Measurements from ENCODE around the gene PPTC7. TPM values are rescaled to one million over a fixed set of nuclear protein-coding genes. Genes with fewer than 3 reads are reported as not detected.
"Not testable (repeated sequence)": the region's sequence is repeated elsewhere in the genome, so short reads cannot be mapped to it uniquely, and the experiment has no call there.

PPTC7 gene
- total and polyA plus RNA-seq, 8 donors, result 13.3 to 24.2 (median 15.1) TPM

GRCh38 chr12:110574044-110574443 is 9.1 kb downstream of the PPTC7 start:
- DNase-seq (no peak), ATAC-seq (no peak)
- Histone ChIP-seq H3K36me3 (no peaks in the 10 kb centered on the region), H3K27me3 (no peaks in the 10 kb centered on the region), H3K9me3 (peaks cover 0 to 26% of the 10 kb centered on the region in 2 donors), H3K4me1 (peaks cover 19 to 48% of the 10 kb centered on the region in 2 donors), H3K27ac (no peak overlapping the region), H3K4me3 (no peak overlapping the region)
- no peak for TF ChIP-seq CTCF (IDR thresholded peaks at IDR 0.05)
- intact Hi-C loops (cut with DNase I), result no loop called here

DNA sequence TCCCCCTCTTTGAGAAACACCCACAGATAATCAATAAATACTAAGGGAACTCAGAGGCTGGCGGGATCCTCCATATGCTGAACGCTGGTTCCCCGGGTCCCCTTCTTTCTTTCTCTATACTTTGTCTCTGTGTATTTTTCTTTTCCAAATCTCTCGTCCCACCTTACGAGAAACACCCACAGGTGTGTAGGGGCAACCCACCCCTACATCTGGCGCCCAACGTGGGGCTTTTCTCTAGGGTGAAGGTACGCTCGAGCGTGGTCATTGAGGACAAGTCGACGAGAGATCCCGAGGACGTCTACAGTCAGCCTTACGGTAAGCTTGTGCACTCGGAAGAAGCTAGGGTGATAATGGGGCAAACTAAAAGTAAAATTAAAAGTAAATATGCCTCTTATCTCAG is 12.3 kb downstream of the PPTC7 start:
- DNase-seq; H3K27me3 ChIP-seq; H3K36me3 ChIP-seq; ATAC-seq; intact Hi-C loops (cut with DNase I); H3K4me3 ChIP-seq; H3K27ac ChIP-seq: not testable (repeated sequence)
- Histone ChIP-seq H3K9me3 (peaks cover 0 to 26% of the 10 kb centered on the region in 2 donors), H3K4me1 (peaks cover 0 to 32% of the 10 kb centered on the region in 2 donors)

DNA sequence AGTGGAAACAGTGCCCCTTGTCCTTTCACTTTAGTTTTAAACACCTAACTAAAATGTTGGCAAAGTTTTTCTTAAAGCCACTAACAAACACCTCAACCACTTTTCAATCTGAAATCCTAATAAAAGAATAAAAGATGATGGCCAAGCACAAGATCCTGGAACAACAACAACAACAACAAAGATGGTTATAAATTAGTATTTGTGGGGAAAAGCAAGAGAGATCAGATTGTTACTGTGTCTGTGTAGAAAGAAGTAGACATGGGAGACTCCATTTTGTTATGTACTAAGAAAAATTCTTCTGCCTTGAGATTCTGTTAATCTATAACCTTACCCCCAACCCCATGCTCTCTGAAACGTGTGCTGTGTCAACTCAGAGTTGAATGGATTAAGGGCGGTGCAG is 13.3 kb downstream of the PPTC7 start:
- intact Hi-C loops (cut with DNase I); H3K36me3 ChIP-seq; H3K27ac ChIP-seq; DNase-seq; ATAC-seq; H3K27me3 ChIP-seq; H3K4me3 ChIP-seq: not testable (repeated sequence)
- peaks cover 5 to 32% of the 10 kb centered on the region in 2 donors for H3K4me1 ChIP-seq
- H3K9me3 ChIP-seq, result peaks cover 0 to 26% of the 10 kb centered on the region in 2 donors

GRCh38 chr12:110568752-110569151 is 14.4 kb downstream of the PPTC7 start:
- intact Hi-C loops (cut with DNase I), result no loop called here
- H3K4me3 ChIP-seq, result no peak overlapping the region
- H3K36me3 ChIP-seq, result no peaks in the 10 kb centered on the region
- no peak for TF ChIP-seq CTCF (IDR thresholded peaks at IDR 0.05)
- no peak for ATAC-seq
- no peaks in the 10 kb centered on the region for H3K27me3 ChIP-seq
- H3K27ac ChIP-seq, result no peak overlapping the region
- no peak for DNase-seq
- H3K4me1 ChIP-seq, result peaks cover 13 to 34% of the 10 kb centered on the region in 2 donors
- H3K9me3 ChIP-seq, result peaks cover 0 to 26% of the 10 kb centered on the region in 2 donors

DNA sequence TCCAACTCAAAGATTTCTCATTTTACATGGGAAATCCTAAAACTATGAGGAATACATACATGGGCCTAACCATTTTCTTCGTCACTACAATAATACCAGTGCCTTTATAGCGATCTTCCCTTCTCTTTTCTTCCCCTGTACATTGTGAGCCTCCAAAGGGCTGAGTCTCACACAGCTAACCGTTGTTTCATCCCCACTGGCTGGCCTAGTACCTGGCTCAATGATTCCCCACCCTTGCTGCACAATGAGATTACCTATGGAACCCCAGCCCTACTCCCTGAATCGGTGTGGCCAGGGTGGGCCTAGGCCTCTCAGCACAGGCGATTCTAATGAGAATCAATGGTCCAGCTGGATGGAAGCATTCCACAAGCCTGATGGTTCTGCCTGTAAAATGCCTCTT is 16.1 kb downstream of the PPTC7 start:
- intact Hi-C loops (cut with DNase I), result no loop called here
- DNase-seq, result no peak
- H3K36me3 ChIP-seq, result no peaks in the 10 kb centered on the region
- peaks cover 0 to 18% of the 10 kb centered on the region in 2 donors for H3K9me3 ChIP-seq
- H3K4me1 ChIP-seq, result peaks cover 28 to 52% of the 10 kb centered on the region in 2 donors
- no peak for ATAC-seq
- TF ChIP-seq CTCF (IDR thresholded peaks at IDR 0.05), result no peak
- no peak overlapping the region for H3K4me3 ChIP-seq
- H3K27me3 ChIP-seq, result no peaks in the 10 kb centered on the region
- H3K27ac ChIP-seq, result no peak overlapping the region

DNA sequence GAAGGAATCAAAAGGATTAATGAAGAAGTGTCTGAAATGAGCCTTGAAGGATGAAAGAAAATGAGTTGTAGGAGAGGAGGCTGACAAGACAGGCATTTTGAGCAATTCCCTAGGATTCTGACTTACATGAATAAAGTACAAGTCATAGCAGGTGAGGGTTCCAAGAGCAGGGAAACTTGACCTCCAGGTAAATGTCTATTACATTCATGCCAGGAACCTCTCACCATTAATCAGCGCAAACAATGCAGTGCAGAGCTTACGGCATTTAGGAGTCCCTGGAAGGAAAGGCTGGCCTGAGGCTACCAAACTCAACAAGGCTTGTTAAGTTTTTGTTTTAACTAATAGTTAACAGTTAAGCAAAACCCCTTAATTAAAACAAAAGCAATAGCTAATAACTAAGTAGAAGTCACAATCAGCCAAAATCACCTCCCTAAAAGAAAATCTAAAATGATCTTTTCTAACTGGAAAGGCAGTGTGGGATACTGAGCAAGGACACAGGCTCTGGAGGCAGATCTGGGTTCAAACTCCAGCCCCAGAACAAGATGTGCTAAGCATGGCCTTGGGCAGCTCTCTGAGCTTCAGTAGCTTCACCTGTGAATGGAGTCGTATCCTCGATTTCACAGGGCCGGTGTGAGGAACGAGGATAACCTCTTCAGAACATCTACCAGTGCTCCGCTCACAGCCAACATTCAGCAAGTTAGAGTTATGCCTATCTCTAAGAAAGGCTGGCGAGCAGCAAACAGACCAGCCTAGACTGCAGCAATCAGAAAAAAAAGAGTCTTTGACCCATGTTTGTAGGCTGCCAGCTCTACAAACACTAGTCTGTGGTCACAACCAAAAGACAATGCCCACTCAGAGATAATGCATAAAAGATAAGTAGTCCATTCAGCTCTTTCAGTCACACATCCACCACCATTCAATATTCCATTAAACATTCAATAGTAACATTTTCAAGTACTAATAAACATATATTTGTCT is 16.9 kb downstream of the PPTC7 start:
- H3K36me3 ChIP-seq, result no peaks in the 10 kb centered on the region
- no peak for DNase-seq
- H3K27me3 ChIP-seq, result no peaks in the 10 kb centered on the region
- peaks cover 0 to 11% of the 10 kb centered on the region in 2 donors for H3K9me3 ChIP-seq
- intact Hi-C loops (cut with DNase I), result no loop called here
- H3K27ac ChIP-seq, result no peak overlapping the region
- peaks cover 28 to 60% of the 10 kb centered on the region in 2 donors for H3K4me1 ChIP-seq
- TF ChIP-seq CTCF (IDR thresholded peaks at IDR 0.05), result no peak
- ATAC-seq, result peak; percentile 85
- no peak overlapping the region for H3K4me3 ChIP-seq
